ENCODE results near the gene SH3GL1. TPM values are rescaled to one million over a fixed set of nuclear protein-coding genes. Genes with fewer than 3 reads are reported as not detected.

The SH3GL1 gene
- total and polyA plus RNA-seq, 2 of the 4 experiments (the other 2 are of a cell fraction), result 28.1 to 138 TPM

GRCh38 chr19:4369888-4370260, 30.5 kb downstream of the SH3GL1 start:
- H3K79me1 ChIP-seq (ENCODE audit: low read depth in 1 of 2, low read length in 2 of 2), result peaks cover 21 to 91% of the 10 kb centered on the region in 2 experiments; a peak in 3 of 4 replicates
- in situ Hi-C loops (cut with MboI; ENCODE audit: low sequenced_read_pairs) (no loop called here), intact Hi-C loops (cut with micrococcal nuclease) (no loop called here), dilution Hi-C loops (cut with HindIII; ENCODE audit: low sequenced_read_pairs, unreplicated experiment) (no loop called here)
- no peak overlapping the region for H3K4me3 ChIP-seq (ENCODE audit: insufficient read depth, low read depth, low read length)
- H2BK120ac ChIP-seq (ENCODE audit: low read depth, low read length), result no peak overlapping the region
- H3K4me1 ChIP-seq (ENCODE audit: control insufficient read depth, insufficient read depth, low read length), result peaks cover 38% of the 10 kb centered on the region
- no peak overlapping the region for H3K18ac ChIP-seq (ENCODE audit: low read depth, low read length)
- H3K9ac ChIP-seq (ENCODE audit: low read depth, low read length), result no peak overlapping the region
- peak overlapping the region; percentile 20; the same call in 1 of the 2 replicates for H2AK5ac ChIP-seq (ENCODE audit: low read depth, low read length)
- no peak overlapping the region; the same call in 1 of the 2 replicates for H4K91ac ChIP-seq (ENCODE audit: insufficient read depth, low read depth, low read length)
- ATAC-seq (ENCODE audit: low read depth) (peak; percentile 42; the same call in 1 of the 2 replicates), DNase-seq (peak; percentile 26)
- no peak overlapping the region for H3K4me2 ChIP-seq (ENCODE audit: low read depth, low read length)
- peaks cover 45% of the 10 kb centered on the region for H4K20me1 ChIP-seq (ENCODE audit: insufficient read depth, low read length)
- 48% methylated on average over 18 of the region's 21 CpGs; no CpG with 5 or more reads in 1 of the 2 experiments for WGBS, 2 experiments (ENCODE audit: extremely low coverage in 2 of 2, insufficient read length in 1 of 2)
- TF ChIP-seq MAFK (IDR thresholded peaks at IDR 0.05; ENCODE audit: low read depth, low read length) (no peak), FOS (IDR thresholded peaks at IDR 0.05; ENCODE audit: low read depth, low read length) (no peak), SMC3 (IDR thresholded peaks at IDR 0.05; ENCODE audit: low read depth, low read length) (peak; percentile 54), CHD1 (IDR thresholded peaks at IDR 0.05; ENCODE audit: low read depth, low read length) (no peak), RAD21 (IDR thresholded peaks at IDR 0.05; ENCODE audit: low read length) (peak; percentile 37), RCOR1 (IDR thresholded peaks at IDR 0.05; ENCODE audit: insufficient replicate concordance, low read length) (no peak), CTCF (conservative IDR thresholded peaks at IDR 0.05; ENCODE audit: low read depth, low read length) (peak; percentile 43), BHLHE40 (IDR thresholded peaks at IDR 0.05; ENCODE audit: low read depth, low read length) (peak; percentile 9; the same call in 1 of the 2 replicates), NFE2L2 (IDR thresholded peaks at IDR 0.05; ENCODE audit: low read depth, low read length) (no peak), RFX5 (IDR thresholded peaks at IDR 0.05; ENCODE audit: low read depth, low read length) (no peak)
- H2AFZ ChIP-seq (replicated peaks; ENCODE audit: low read length, poor library complexity), result peak overlapping the region; percentile 70
- POLR2A ChIA-PET (ENCODE audit: unreplicated experiment), result no interaction called here
- no peak overlapping the region for H2BK20ac ChIP-seq (ENCODE audit: low read depth, low read length)
- H2BK5ac ChIP-seq (ENCODE audit: low read depth, low read length, poor library complexity, severe bottlenecking), result no peak overlapping the region
- H3K23ac ChIP-seq (ENCODE audit: low read depth, low read length), result no peak overlapping the region
- no peak overlapping the region for H3K27ac ChIP-seq (ENCODE audit: insufficient read depth, low read length)
- no peak overlapping the region; the same call in 1 of the 2 replicates for H3K14ac ChIP-seq (replicated peaks; ENCODE audit: low read depth, low read length)
- H3K9me3 ChIP-seq (ENCODE audit: control insufficient read depth, insufficient read depth, low read length), result no peaks in the 10 kb centered on the region
- H3K56ac ChIP-seq (ENCODE audit: extremely low read depth, insufficient read depth, low read length), result no peak overlapping the region; the same call in 1 of the 2 replicates
- no TSS peak for BruUV-seq (replicated peaks)
- H2BK15ac ChIP-seq (ENCODE audit: low read depth, low read length), result no peak overlapping the region
- peaks cover 25% of the 10 kb centered on the region for H3K36me3 ChIP-seq (ENCODE audit: control insufficient read depth, insufficient read depth, low read length)
- H2AK9ac ChIP-seq (replicated peaks; ENCODE audit: low read depth, low read length, poor library complexity), result peak overlapping the region; percentile 88
- peaks cover 27% of the 10 kb centered on the region for H3K9me1 ChIP-seq (ENCODE audit: insufficient read depth, low read length)
- CTCF ChIA-PET, result no interaction called here
- no peak overlapping the region for H4K5ac ChIP-seq (ENCODE audit: low read depth, low read length)
- no peaks in the 10 kb centered on the region for H3K27me3 ChIP-seq (ENCODE audit: control insufficient read depth, insufficient read depth, low read length)
- 0 out of 2 replicates have a peak overlapping the region, but pooled peaks have one; percentile 51 for H3K4ac ChIP-seq (ENCODE audit: low read depth, low read length)
- H4K8ac ChIP-seq (ENCODE audit: low read depth in 2 of 2, low read length in 2 of 2), result peak overlapping the region in 1 of 2 experiments; percentile 36; a peak in 1 of 4 replicates

Data from IMR-90 (cell line).